A673 (cell line): ENCODE measurements around the gene LRRC25. TPM values are rescaled to one million over a fixed set of nuclear protein-coding genes. Genes with fewer than 3 reads are reported as not detected.
"Not testable (repeated sequence)": the region's sequence is repeated elsewhere in the genome, so short reads cannot be mapped to it uniquely, and the experiment has no call there.

Experiments used
- BruUV-seq: library from RNA; stranded (reverse); fragments of 400-500 nt; replicated peaks from 2 replicates; lab custom pipeline; 2021; lab: Mats Ljungman, UMichigan
- CTCF ChIA-PET: fragments of 300-600 bp; sonication (Branson Sonifier 250); formaldehyde crosslinking; loops from one replicate; lab custom pipeline; 2022; ENCODE audit warnings: antibody characterized with exemption; lab: Charles Lee
- POLR2A ChIA-PET: fragments of 300-600 bp; sonication (Branson Sonifier 250); formaldehyde crosslinking; loops from one replicate; lab custom pipeline; 2022; ENCODE audit warnings: antibody characterized with exemption; ENCODE audit not compliant: low non-redundant PET; lab: Charles Lee
- DNase-seq: peaks from one replicate; pipeline ENCODE4 v3.0.0-alpha.2; 2015; ENCODE audit warnings: low spot score
- H3K27ac ChIP-seq: fragments of 200-600 bp; sonication (generic); 2 replicates; pipeline ENCODE4 v1.5.1; 2016; ENCODE audit warnings: mixed run types, low read depth, mild to moderate bottlenecking, mixed read lengths, antibody characterized with exemption, low read length; ENCODE audit not compliant: poor library complexity, severe bottlenecking
- H3K27me3 ChIP-seq: fragments of 200-600 bp; sonication (generic); replicated peaks from 2 replicates; pipeline ENCODE4 v1.6.1; 2017; ENCODE audit warnings: mixed run types, low read depth, mild to moderate bottlenecking, mixed read lengths, antibody characterized with exemption, low read length; ENCODE audit not compliant: insufficient read depth, poor library complexity
- H3K36me3 ChIP-seq: fragments of 200-600 bp; sonication (generic); 2 replicates; pipeline ENCODE4 v1.6.1; 2016; ENCODE audit warnings: mixed run types, mild to moderate bottlenecking, mixed read lengths, antibody characterized with exemption, low read length; ENCODE audit not compliant: insufficient read depth, poor library complexity, severe bottlenecking
- H3K4me1 ChIP-seq: fragments of 200-600 bp; sonication (generic); 2 replicates; pipeline ENCODE4 v1.6.1; 2017; ENCODE audit warnings: mixed run types, mild to moderate bottlenecking, mixed read lengths, antibody characterized with exemption, low read length; ENCODE audit not compliant: insufficient read depth, poor library complexity, severe bottlenecking
- H3K4me3 ChIP-seq: fragments of 200-600 bp; sonication (generic); 2 replicates; pipeline ENCODE4 v1.5.1; 2016; ENCODE audit warnings: low read depth, mixed run types, mild to moderate bottlenecking, mixed read lengths, low read length; ENCODE audit not compliant: poor library complexity, severe bottlenecking
- H3K9me3 ChIP-seq: fragments of 200-600 bp; sonication (generic); 2 replicates; pipeline ENCODE4 v1.6.1; 2016; ENCODE audit warnings: mixed run types, low read depth, mild to moderate bottlenecking, mixed read lengths, antibody characterized with exemption, low read length; ENCODE audit not compliant: poor library complexity, severe bottlenecking
- CTCF ChIP-seq: fragments of 300-800, 200-600 bp; sonication (generic); conservative IDR thresholded peaks from 2 replicates; pipeline ENCODE4 v1.5.1; 2017; ENCODE audit warnings: low read depth, mild to moderate bottlenecking, antibody characterized with exemption, low read length, moderate library complexity, mixed read lengths
- EZH2 ChIP-seq: fragments of 200-600 bp; sonication (generic); IDR thresholded peaks from 2 replicates; pipeline ENCODE4 v1.6.1; 2017; ENCODE audit warnings: borderline replicate concordance, low read depth, mild to moderate bottlenecking, mixed read lengths, antibody characterized with exemption, low read length; ENCODE audit not compliant: poor library complexity, severe bottlenecking
- intact Hi-C: fragments of 100-400 bp; cut with micrococcal nuclease; formaldehyde crosslinking; loops from one replicate; pipeline ENCODE4 v1.10.0; 2022; ENCODE audit not compliant: unreplicated experiment
- total RNA-seq: library from RNA; stranded (reverse); gene quantifications from 2 replicates; pipeline ENCODE4 v1.2.3, GENCODE V29; 2021

LRRC25 gene
- total RNA-seq, 1 experiment from 2014 or later = not detected

- H3K4me1 ChIP-seq = no peaks in the 10 kb centered on the region
- ChIA-PET CTCF (no interaction called here), POLR2A (interaction anchor here (0.7 kb wide), 1 partner anchor 11 kb away, joined by 3 read pairs; no protein-coding TSS in a partner anchor)
- BruUV-seq = no TSS peak
- no peak for DNase-seq
- H3K27me3 ChIP-seq = no peaks in the 10 kb centered on the region
- peaks cover 12% of the 10 kb centered on the region for H3K36me3 ChIP-seq
- H3K4me3 ChIP-seq = no peak overlapping the region
- H3K27ac ChIP-seq = no peak overlapping the region
- H3K9me3 ChIP-seq = no peaks in the 10 kb centered on the region
- intact Hi-C loops = no loop called here
- TF ChIP-seq EZH2 = no peak
- TF ChIP-seq CTCF = no peak
Observed at GRCh38 chr19:18357041-18357440, 40.4 kb downstream of the LRRC25 start.

GRCh38 chr19:18354743-18355142 lies 42.7 kb downstream of the LRRC25 start:
- POLR2A ChIA-PET, H3K4me3 ChIP-seq, H3K27me3 ChIP-seq, BruUV-seq, H3K4me1 ChIP-seq, H3K9me3 ChIP-seq, H3K27ac ChIP-seq, intact Hi-C loops, DNase-seq: not testable (repeated sequence)
- peaks cover 12% of the 10 kb centered on the region for H3K36me3 ChIP-seq
- CTCF ChIA-PET = interaction anchor here (0.6 kb wide), 3 partner anchors 15 to 102 kb away, joined by 4 to 10 read pairs (median 4); no protein-coding TSS in a partner anchor

GRCh38 chr19:18353378-18354005 lies 43.9 kb downstream of the LRRC25 start:
- POLR2A ChIA-PET = no interaction called here
- no TSS peak for BruUV-seq
- Histone ChIP-seq H3K9me3 (no peaks in the 10 kb centered on the region), H3K27me3 (no peaks in the 10 kb centered on the region), H3K4me1 (no peaks in the 10 kb centered on the region), H3K27ac (no peak overlapping the region), H3K4me3 (no peak overlapping the region), H3K36me3 (peaks cover 12% of the 10 kb centered on the region)
- intact Hi-C loops = no loop called here
- no peak for TF ChIP-seq EZH2
- no peak for TF ChIP-seq CTCF
- CTCF ChIA-PET = no interaction called here
- no peak for DNase-seq

GRCh38 chr19:18351544-18351943 lies 45.9 kb downstream of the LRRC25 start:
- no peaks in the 10 kb centered on the region for H3K27me3 ChIP-seq
- no peaks in the 10 kb centered on the region for H3K36me3 ChIP-seq
- DNase-seq = no peak
- ChIA-PET POLR2A (no interaction called here), CTCF (no interaction called here)
- no peak overlapping the region for H3K27ac ChIP-seq
- TF ChIP-seq CTCF (no peak), EZH2 (no peak)
- H3K4me3 ChIP-seq = no peak overlapping the region
- H3K9me3 ChIP-seq = no peaks in the 10 kb centered on the region
- intact Hi-C loops = no loop called here
- H3K4me1 ChIP-seq = no peaks in the 10 kb centered on the region
- no TSS peak for BruUV-seq
